Measurements from ENCODE around the gene AP5B1.
"Not testable (repeated sequence)": the region's sequence is repeated elsewhere in the genome, so short reads cannot be mapped to it uniquely, and the experiment has no call there.

The AP5B1 gene

GRCh38 chr11:65767406-65767805 is 13.4 kb downstream of the AP5B1 start:
- DNase-seq (ENCODE audit: low read depth, low spot score), result no peak

GRCh38 chr11:65766535-65766934 is 14.2 kb downstream of the AP5B1 start:
- no peak for DNase-seq (ENCODE audit: low read depth, low spot score)

GRCh38 chr11:65764434-65764833 is 16.3 kb downstream of the AP5B1 start:
- no peak for DNase-seq (ENCODE audit: low read depth, low spot score)

- not testable (repeated sequence) for DNase-seq (ENCODE audit: low read depth, low spot score)
Observed at GRCh38 chr11:65762816-65763215, 18.0 kb downstream of the AP5B1 start.

GRCh38 chr11:65762169-65762568 is 18.6 kb downstream of the AP5B1 start:
- not testable (repeated sequence) for DNase-seq (ENCODE audit: low read depth, low spot score)

- no peak for DNase-seq (ENCODE audit: low read depth, low spot score)
Observed at GRCh38 chr11:65745049-65745448, 35.7 kb downstream of the AP5B1 start.

GRCh38 chr11:65744699-65745042 is 36.1 kb downstream of the AP5B1 start:
- no peak for DNase-seq (ENCODE audit: low read depth, low spot score)

GRCh38 chr11:65744026-65744698 is 36.6 kb downstream of the AP5B1 start:
- DNase-seq (ENCODE audit: low read depth, low spot score), result no peak

- no peak for DNase-seq (ENCODE audit: low read depth, low spot score)
Observed at GRCh38 chr11:65743681-65744025, 37.1 kb downstream of the AP5B1 start.

GRCh38 chr11:65742353-65742752 is 38.4 kb downstream of the AP5B1 start:
- DNase-seq (ENCODE audit: low read depth, low spot score), result no peak

GRCh38 chr11:65741185-65741584 is 39.6 kb downstream of the AP5B1 start:
- no peak for DNase-seq (ENCODE audit: low read depth, low spot score)

- no peak for DNase-seq (ENCODE audit: low read depth, low spot score)
Observed at GRCh38 chr11:65739022-65739421, 41.8 kb downstream of the AP5B1 start.

GRCh38 chr11:65736810-65737209 is 44.0 kb downstream of the AP5B1 start:
- no peak for DNase-seq (ENCODE audit: low read depth, low spot score)

- DNase-seq (ENCODE audit: low read depth, low spot score), result not testable (repeated sequence)
Observed at GRCh38 chr11:65735111-65735510, 45.7 kb downstream of the AP5B1 start.

GRCh38 chr11:65730461-65730860 is 50.3 kb downstream of the AP5B1 start:
- DNase-seq (ENCODE audit: low read depth, low spot score), result no peak

- DNase-seq (ENCODE audit: low read depth, low spot score), result no peak
Observed at GRCh38 chr11:65727865-65728264, 52.9 kb downstream of the AP5B1 start.

GRCh38 chr11:65726660-65727059 is 54.1 kb downstream of the AP5B1 start:
- DNase-seq (ENCODE audit: low read depth, low spot score), result no peak
